Activated CD4-positive, alpha-beta T cell treated with anti-CD3 and anti-CD28 coated beads for 4 hours (primary cell): ENCODE results near the gene ADGRD1.

ENCODE experiments used
- DNase-seq, 2 donors: peaks; one replicate each; pipeline ENCODE4 v3.0.0-alpha.2; 2020

The ADGRD1 gene

GRCh38 chr12:131045705-131046460, 92.2 kb downstream of the ADGRD1 start:
- no peak for DNase-seq

GRCh38 chr12:131046813-131047788, 93.4 kb downstream of the ADGRD1 start:
- no peak for DNase-seq

- no peak for DNase-seq
Observed at GRCh38 chr12:131047789-131048610, 94.3 kb downstream of the ADGRD1 start.

GRCh38 chr12:131048611-131048990, 94.9 kb downstream of the ADGRD1 start:
- no peak for DNase-seq

- DNase-seq, result no peak
Observed at GRCh38 chr12:131049002-131049401, 95.3 kb downstream of the ADGRD1 start.

- no peak for DNase-seq
Observed at GRCh38 chr12:131049549-131050339, 96.0 kb downstream of the ADGRD1 start.

- no peak for DNase-seq
Observed at GRCh38 chr12:131050463-131051154, 96.9 kb downstream of the ADGRD1 start.

GRCh38 chr12:131051155-131051473, 97.4 kb downstream of the ADGRD1 start:
- DNase-seq, result no peak

- DNase-seq, result no peak
Observed at GRCh38 chr12:131052063-131052781, 98.5 kb downstream of the ADGRD1 start.

- DNase-seq, result no peak
Observed at GRCh38 chr12:131052929-131053328, 99.2 kb downstream of the ADGRD1 start.

- DNase-seq, result no peak
Observed at GRCh38 chr12:131053567-131053966, 99.9 kb downstream of the ADGRD1 start.

- DNase-seq, result no peak
Observed at GRCh38 chr12:131054345-131055092, 100.8 kb downstream of the ADGRD1 start.

GRCh38 chr12:131055093-131055465, 101.4 kb downstream of the ADGRD1 start:
- no peak for DNase-seq

GRCh38 chr12:131055596-131056233, 102.0 kb downstream of the ADGRD1 start:
- no peak for DNase-seq

GRCh38 chr12:131056626-131057025, 102.9 kb downstream of the ADGRD1 start:
- DNase-seq, result no peak

- no peak for DNase-seq
Observed at GRCh38 chr12:131057211-131057721, 103.6 kb downstream of the ADGRD1 start.

- DNase-seq, result no peak
Observed at GRCh38 chr12:131057722-131058515, 104.2 kb downstream of the ADGRD1 start.

- DNase-seq, result no peak
Observed at GRCh38 chr12:131058700-131059099, 105.0 kb downstream of the ADGRD1 start.
